Measurements from ENCODE around the gene ARV1.
"Not testable (repeated sequence)": the region's sequence is repeated elsewhere in the genome, so short reads cannot be mapped to it uniquely, and the experiment has no call there.

Gene ARV1

GRCh38 chr1:231045286-231045685 is 66.4 kb downstream of the ARV1 start:
- no peak for DNase-seq

- DNase-seq, result not testable (repeated sequence)
Observed at GRCh38 chr1:231045921-231046729, 67.2 kb downstream of the ARV1 start.

GRCh38 chr1:231046730-231047395 is 68.0 kb downstream of the ARV1 start:
- no peak for DNase-seq

- DNase-seq, result not testable (repeated sequence)
Observed at GRCh38 chr1:231047529-231047928, 68.6 kb downstream of the ARV1 start.

GRCh38 chr1:231048419-231048818 is 69.5 kb downstream of the ARV1 start:
- not testable (repeated sequence) for DNase-seq

- DNase-seq, result no peak
Observed at GRCh38 chr1:231049121-231049979, 70.5 kb downstream of the ARV1 start.
